GM04503 (cell line): ENCODE measurements around the gene FHIT.

Experiments
- DNase-seq: peaks from one replicate; pipeline ENCODE4 v3.0.0-alpha.2; 2012; ENCODE audit warnings: low read depth

The FHIT gene

GRCh38 chr3:60469481-60469880, 781.8 kb downstream of the FHIT start:
- DNase-seq: no peak

GRCh38 chr3:60463685-60464084, 787.6 kb downstream of the FHIT start:
- no peak for DNase-seq

- no peak for DNase-seq
Measured at GRCh38 chr3:60461267-60461666, 790.0 kb downstream of the FHIT start.

GRCh38 chr3:60456180-60456579, 795.1 kb downstream of the FHIT start:
- DNase-seq: no peak

GRCh38 chr3:60453326-60453725, 797.9 kb downstream of the FHIT start:
- no peak for DNase-seq

- no peak for DNase-seq
Measured at GRCh38 chr3:60448696-60449095, 802.6 kb downstream of the FHIT start.

GRCh38 chr3:60445446-60445845, 805.8 kb downstream of the FHIT start:
- DNase-seq: no peak

GRCh38 chr3:60444898-60445437, 806.3 kb downstream of the FHIT start:
- DNase-seq: no peak

GRCh38 chr3:60440869-60441268, 810.4 kb downstream of the FHIT start:
- DNase-seq: no peak

- no peak for DNase-seq
Measured at GRCh38 chr3:60435941-60436650, 815.2 kb downstream of the FHIT start.

GRCh38 chr3:60434950-60435349, 816.3 kb downstream of the FHIT start:
- no peak for DNase-seq

- DNase-seq: no peak
Measured at GRCh38 chr3:60434323-60434722, 816.9 kb downstream of the FHIT start.

- DNase-seq: no peak
Measured at GRCh38 chr3:60431599-60431958, 819.7 kb downstream of the FHIT start.

- no peak for DNase-seq
Measured at GRCh38 chr3:60430205-60430604, 821.0 kb downstream of the FHIT start.

- no peak for DNase-seq
Measured at GRCh38 chr3:60427109-60427508, 824.1 kb downstream of the FHIT start.

GRCh38 chr3:60424942-60425341, 826.3 kb downstream of the FHIT start:
- DNase-seq: no peak

- no peak for DNase-seq
Measured at GRCh38 chr3:60424034-60424433, 827.2 kb downstream of the FHIT start.

GRCh38 chr3:60423556-60423955, 827.7 kb downstream of the FHIT start:
- no peak for DNase-seq

- DNase-seq: no peak
Measured at GRCh38 chr3:60421749-60422446, 829.4 kb downstream of the FHIT start.

GRCh38 chr3:60417576-60417975, 833.7 kb downstream of the FHIT start:
- DNase-seq: no peak

- DNase-seq: no peak
Measured at GRCh38 chr3:60414011-60414410, 837.2 kb downstream of the FHIT start.

GRCh38 chr3:60413551-60413950, 837.7 kb downstream of the FHIT start:
- DNase-seq: no peak

GRCh38 chr3:60403866-60404265, 847.4 kb downstream of the FHIT start:
- DNase-seq: no peak

- no peak for DNase-seq
Measured at GRCh38 chr3:60402931-60403330, 848.3 kb downstream of the FHIT start.
